ENCODE measurements around the gene AGBL1. TPM values are rescaled to one million over a fixed set of nuclear protein-coding genes. Genes with fewer than 3 reads are reported as not detected.

AGBL1 gene
- polyA plus RNA-seq, 4 donors, result 0.01 to 0.04 TPM; not detected in 2

- 77 to 83% (median 81%) methylated on average over 3 of the region's 3 CpGs for WGBS, 3 donors
- DNase-seq, result no peak
- Histone ChIP-seq H3K27me3 (ENCODE audit: control insufficient read depth in 3 of 3, insufficient read depth in 3 of 3, low read length in 3 of 3) (no peaks in the 10 kb centered on the region), H3K4me3 (ENCODE audit: low read depth in 1 of 3, low read length in 3 of 3) (no peak overlapping the region), H3K9me3 (ENCODE audit: control insufficient read depth in 2 of 2, insufficient read depth in 1 of 2, low read depth in 1 of 2, low read length in 1 of 2) (no peaks in the 10 kb centered on the region), H3K27ac (ENCODE audit: low read depth in 1 of 3, low read length in 2 of 3) (no peak overlapping the region), H3K4me1 (ENCODE audit: control insufficient read depth in 3 of 3, insufficient read depth in 2 of 3, low read depth in 1 of 3, low read length in 2 of 3) (no peaks in the 10 kb centered on the region), H3K36me3 (ENCODE audit: control insufficient read depth in 3 of 3, insufficient read depth in 2 of 3, low read depth in 1 of 3, low read length in 3 of 3) (no peaks in the 10 kb centered on the region)
- no peak for FAIRE-seq
Measured at GRCh38 chr15:86221119-86221518, 141.4 kb downstream of the AGBL1 start.

GRCh38 chr15:86229306-86229705, 149.6 kb downstream of the AGBL1 start:
- 54 to 61% (median 54%) methylated on average over 2 of the region's 2 CpGs for WGBS, 3 donors

GRCh38 chr15:86229936-86230335, 150.3 kb downstream of the AGBL1 start:
- Histone ChIP-seq H3K9me3 (ENCODE audit: control insufficient read depth in 2 of 2, insufficient read depth in 1 of 2, low read depth in 1 of 2, low read length in 1 of 2) (no peaks in the 10 kb centered on the region), H3K36me3 (ENCODE audit: control insufficient read depth in 3 of 3, insufficient read depth in 2 of 3, low read depth in 1 of 3, low read length in 3 of 3) (no peaks in the 10 kb centered on the region), H3K27ac (ENCODE audit: low read depth in 1 of 3, low read length in 2 of 3) (no peak overlapping the region), H3K4me3 (ENCODE audit: low read depth in 1 of 3, low read length in 3 of 3) (no peak overlapping the region), H3K27me3 (ENCODE audit: control insufficient read depth in 3 of 3, insufficient read depth in 3 of 3, low read length in 3 of 3) (peaks cover 0 to 4% (median 2%) of the 10 kb centered on the region in 3 donors), H3K4me1 (ENCODE audit: control insufficient read depth in 3 of 3, insufficient read depth in 2 of 3, low read depth in 1 of 3, low read length in 2 of 3) (peaks cover 0 to 5% (median 0%) of the 10 kb centered on the region in 3 donors)
- FAIRE-seq, result no peak
- WGBS, 3 donors, result 18 to 26% (median 20%) methylated on average over 6 of the region's 6 CpGs
- DNase-seq, result no peak

More at GRCh38 chr15:86229306-86229705, 149.6 kb downstream of the AGBL1 start:
- H3K27me3 ChIP-seq (ENCODE audit: control insufficient read depth in 3 of 3, insufficient read depth in 3 of 3, low read length in 3 of 3), result peaks cover 0 to 4% (median 2%) of the 10 kb centered on the region in 3 donors
- no peaks in the 10 kb centered on the region for H3K9me3 ChIP-seq (ENCODE audit: control insufficient read depth in 2 of 2, insufficient read depth in 1 of 2, low read depth in 1 of 2, low read length in 1 of 2)
- no peak for FAIRE-seq
- no peak for DNase-seq
- H3K4me3 ChIP-seq (ENCODE audit: low read depth in 1 of 3, low read length in 3 of 3), result no peak overlapping the region
- peaks cover 0 to 5% (median 0%) of the 10 kb centered on the region in 3 donors for H3K4me1 ChIP-seq (ENCODE audit: control insufficient read depth in 3 of 3, insufficient read depth in 2 of 3, low read depth in 1 of 3, low read length in 2 of 3)
- no peak overlapping the region for H3K27ac ChIP-seq (ENCODE audit: low read depth in 1 of 3, low read length in 2 of 3)
- no peaks in the 10 kb centered on the region for H3K36me3 ChIP-seq (ENCODE audit: control insufficient read depth in 3 of 3, insufficient read depth in 2 of 3, low read depth in 1 of 3, low read length in 3 of 3)

- Histone ChIP-seq H3K9me3 (ENCODE audit: control insufficient read depth in 2 of 2, insufficient read depth in 1 of 2, low read depth in 1 of 2, low read length in 1 of 2) (no peaks in the 10 kb centered on the region), H3K27ac (ENCODE audit: low read depth in 1 of 3, low read length in 2 of 3) (no peak overlapping the region), H3K27me3 (ENCODE audit: control insufficient read depth in 3 of 3, insufficient read depth in 3 of 3, low read length in 3 of 3) (peaks cover 0 to 9% (median 2%) of the 10 kb centered on the region in 3 donors), H3K4me3 (ENCODE audit: low read depth in 1 of 3, low read length in 3 of 3) (no peak overlapping the region), H3K36me3 (ENCODE audit: control insufficient read depth in 3 of 3, insufficient read depth in 2 of 3, low read depth in 1 of 3, low read length in 3 of 3) (no peaks in the 10 kb centered on the region), H3K4me1 (ENCODE audit: control insufficient read depth in 3 of 3, insufficient read depth in 2 of 3, low read depth in 1 of 3, low read length in 2 of 3) (peaks cover 0 to 5% (median 0%) of the 10 kb centered on the region in 3 donors)
- 5 to 7% (median 6%) methylated on average over 19 of the region's 19 CpGs for WGBS, 3 donors
- DNase-seq, result peak; percentile 33 to 51
- no peak for FAIRE-seq
Measured at GRCh38 chr15:86231864-86232721, 152.4 kb downstream of the AGBL1 start.

GRCh38 chr15:86235667-86236066, 156.0 kb downstream of the AGBL1 start:
- FAIRE-seq, result no peak
- Histone ChIP-seq H3K36me3 (ENCODE audit: control insufficient read depth in 3 of 3, insufficient read depth in 2 of 3, low read depth in 1 of 3, low read length in 3 of 3) (no peaks in the 10 kb centered on the region), H3K27ac (ENCODE audit: low read depth in 1 of 3, low read length in 2 of 3) (no peak overlapping the region), H3K27me3 (ENCODE audit: control insufficient read depth in 3 of 3, insufficient read depth in 3 of 3, low read length in 3 of 3) (peaks cover 0 to 9% (median 0%) of the 10 kb centered on the region in 3 donors), H3K9me3 (ENCODE audit: control insufficient read depth in 2 of 2, insufficient read depth in 1 of 2, low read depth in 1 of 2, low read length in 1 of 2) (no peaks in the 10 kb centered on the region), H3K4me3 (ENCODE audit: low read depth in 1 of 3, low read length in 3 of 3) (no peak overlapping the region), H3K4me1 (ENCODE audit: control insufficient read depth in 3 of 3, insufficient read depth in 2 of 3, low read depth in 1 of 3, low read length in 2 of 3) (peaks cover 0 to 5% (median 0%) of the 10 kb centered on the region in 3 donors)
- no peak for DNase-seq
- WGBS, 3 donors, result 57 to 79% (median 66%) methylated on average over 3 of the region's 3 CpGs

GRCh38 chr15:86236356-86237110, 156.9 kb downstream of the AGBL1 start:
- peaks cover 0 to 9% (median 0%) of the 10 kb centered on the region in 3 donors for H3K27me3 ChIP-seq (ENCODE audit: control insufficient read depth in 3 of 3, insufficient read depth in 3 of 3, low read length in 3 of 3)
- peaks cover 0 to 5% (median 0%) of the 10 kb centered on the region in 3 donors for H3K4me1 ChIP-seq (ENCODE audit: control insufficient read depth in 3 of 3, insufficient read depth in 2 of 3, low read depth in 1 of 3, low read length in 2 of 3)
- no peak overlapping the region for H3K27ac ChIP-seq (ENCODE audit: low read depth in 1 of 3, low read length in 2 of 3)
- no peaks in the 10 kb centered on the region for H3K9me3 ChIP-seq (ENCODE audit: control insufficient read depth in 2 of 2, insufficient read depth in 1 of 2, low read depth in 1 of 2, low read length in 1 of 2)
- FAIRE-seq (no peak), DNase-seq (no peak)
- no peak overlapping the region for H3K4me3 ChIP-seq (ENCODE audit: low read depth in 1 of 3, low read length in 3 of 3)
- H3K36me3 ChIP-seq (ENCODE audit: control insufficient read depth in 3 of 3, insufficient read depth in 2 of 3, low read depth in 1 of 3, low read length in 3 of 3), result no peaks in the 10 kb centered on the region
- 15 to 27% (median 26%) methylated on average over 12 to 14 of the region's 15 CpGs for WGBS, 3 donors

- Histone ChIP-seq H3K27ac (ENCODE audit: low read depth in 1 of 3, low read length in 2 of 3) (no peak overlapping the region), H3K27me3 (ENCODE audit: control insufficient read depth in 3 of 3, insufficient read depth in 3 of 3, low read length in 3 of 3) (peaks cover 0 to 9% (median 0%) of the 10 kb centered on the region in 3 donors), H3K4me1 (ENCODE audit: control insufficient read depth in 3 of 3, insufficient read depth in 2 of 3, low read depth in 1 of 3, low read length in 2 of 3) (peaks cover 0 to 5% (median 0%) of the 10 kb centered on the region in 3 donors), H3K4me3 (ENCODE audit: low read depth in 1 of 3, low read length in 3 of 3) (no peak overlapping the region), H3K9me3 (ENCODE audit: control insufficient read depth in 2 of 2, insufficient read depth in 1 of 2, low read depth in 1 of 2, low read length in 1 of 2) (no peaks in the 10 kb centered on the region), H3K36me3 (ENCODE audit: control insufficient read depth in 3 of 3, insufficient read depth in 2 of 3, low read depth in 1 of 3, low read length in 3 of 3) (no peaks in the 10 kb centered on the region)
- DNase-seq (no peak), FAIRE-seq (no peak)
- 55 to 69% (median 63%) methylated on average over 5 of the region's 5 CpGs for WGBS, 3 donors
Measured at GRCh38 chr15:86237111-86237500, 157.4 kb downstream of the AGBL1 start.

- H3K36me3 ChIP-seq (ENCODE audit: control insufficient read depth in 3 of 3, insufficient read depth in 2 of 3, low read depth in 1 of 3, low read length in 3 of 3), result no peaks in the 10 kb centered on the region
- H3K4me3 ChIP-seq (ENCODE audit: low read depth in 1 of 3, low read length in 3 of 3), result no peak overlapping the region
- no peak overlapping the region for H3K27ac ChIP-seq (ENCODE audit: low read depth in 1 of 3, low read length in 2 of 3)
- 90 to 92% (median 91%) methylated on average over 15 of the region's 15 CpGs for WGBS, 3 donors
- no peaks in the 10 kb centered on the region for H3K27me3 ChIP-seq (ENCODE audit: control insufficient read depth in 3 of 3, insufficient read depth in 3 of 3, low read length in 3 of 3)
- no peaks in the 10 kb centered on the region for H3K9me3 ChIP-seq (ENCODE audit: control insufficient read depth in 2 of 2, insufficient read depth in 1 of 2, low read depth in 1 of 2, low read length in 1 of 2)
- DNase-seq (no peak), FAIRE-seq (no peak)
- H3K4me1 ChIP-seq (ENCODE audit: control insufficient read depth in 3 of 3, insufficient read depth in 2 of 3, low read depth in 1 of 3, low read length in 2 of 3), result no peaks in the 10 kb centered on the region
Measured at GRCh38 chr15:86247249-86247955, 167.7 kb downstream of the AGBL1 start.
